Cardiac muscle cell (in vitro differentiated cells and primary cell): ENCODE results near the gene SIX2. TPM values are rescaled to one million over a fixed set of nuclear protein-coding genes. Genes with fewer than 3 reads are reported as not detected.

Experiments used
- DNase-seq, 2 donors: peaks; one replicate each; pipeline versions ENCODE4 v3.0.0 to v3.0.0-alpha.2; 2010 to 2017; ENCODE audit warnings: low read depth in 1 of 2, low spot score in 1 of 2
- H3K27ac ChIP-seq: fragments of 200-600 bp; sonication (generic); 2 replicates; pipeline ENCODE4 v1.5.1; 2016
- H3K27me3 ChIP-seq: fragments of 200-600 bp; sonication (generic); 2 replicates; pipeline ENCODE4 v1.6.0; 2016; ENCODE audit warnings: control low read depth
- H3K36me3 ChIP-seq: fragments of 200-600 bp; sonication (generic); 2 replicates; pipeline ENCODE4 v1.5.1; 2016; ENCODE audit warnings: control low read depth
- H3K4me1 ChIP-seq: fragments of 200-600 bp; sonication (generic); 2 replicates; pipeline ENCODE4 v1.8.1; 2017; ENCODE audit warnings: low read depth, mild to moderate bottlenecking, mixed run types
- H3K4me3 ChIP-seq: fragments of 200-600 bp; sonication (generic); 2 replicates; pipeline ENCODE4 v1.5.1; 2016; ENCODE audit warnings: mild to moderate bottlenecking
- H3K9me3 ChIP-seq: fragments of 200-600 bp; sonication (generic); 2 replicates; pipeline ENCODE4 v1.5.1; 2017; ENCODE audit warnings: low read depth, mild to moderate bottlenecking, control low read depth
- CTCF ChIP-seq: IDR thresholded peaks from 2 replicates; pipeline ENCODE4 v1.5.1; 2012; ENCODE audit warnings: low read depth, mild to moderate bottlenecking, low read length
- polyA plus RNA-seq: library from polyadenylated mRNA; unstranded; fragments of >200 nt; fragmentation: Nextera tagmentation; extraction: Ambion mirVana; gene quantifications from 2 replicates; pipeline ENCODE4 v1.2.1, GENCODE V29; 2016
- total RNA-seq: library from RNA; depleted of rRNA; stranded (reverse); fragments of >200 nt; gene quantifications from 2 replicates; pipeline ENCODE4 v1.2.3, GENCODE V29; 2016

Gene SIX2
- total and polyA plus RNA-seq, 2 experiments from 2014 or later, result 0.78 to 0.89 TPM

- Histone ChIP-seq H3K36me3 (no peaks in the 10 kb centered on the region), H3K27me3 (peaks cover 61% of the 10 kb centered on the region), H3K9me3 (no peaks in the 10 kb centered on the region), H3K27ac (no peak overlapping the region), H3K4me3 (no peak overlapping the region), H3K4me1 (no peaks in the 10 kb centered on the region)
- no peak for DNase-seq
- TF ChIP-seq CTCF, result no peak
Observed at GRCh38 chr2:44967056-44967455, 42.2 kb downstream of the SIX2 start.

- no peak for TF ChIP-seq CTCF
- Histone ChIP-seq H3K36me3 (no peaks in the 10 kb centered on the region), H3K4me3 (no peak overlapping the region), H3K9me3 (no peaks in the 10 kb centered on the region), H3K27me3 (peaks cover 75% of the 10 kb centered on the region), H3K27ac (no peak overlapping the region), H3K4me1 (no peaks in the 10 kb centered on the region)
- no peak for DNase-seq
Observed at GRCh38 chr2:44965684-44966083, 43.6 kb downstream of the SIX2 start.

- no peak for DNase-seq
- Histone ChIP-seq H3K9me3 (no peaks in the 10 kb centered on the region), H3K4me1 (no peaks in the 10 kb centered on the region), H3K27me3 (peaks cover 84% of the 10 kb centered on the region), H3K36me3 (no peaks in the 10 kb centered on the region), H3K27ac (no peak overlapping the region), H3K4me3 (no peak overlapping the region)
- no peak for TF ChIP-seq CTCF
Observed at GRCh38 chr2:44964752-44965236, 44.5 kb downstream of the SIX2 start.

GRCh38 chr2:44962176-44962695 lies 47.0 kb downstream of the SIX2 start:
- no peak overlapping the region for H3K4me3 ChIP-seq
- no peaks in the 10 kb centered on the region for H3K4me1 ChIP-seq
- H3K9me3 ChIP-seq, result no peaks in the 10 kb centered on the region
- TF ChIP-seq CTCF, result no peak
- H3K27ac ChIP-seq, result no peak overlapping the region
- no peak for DNase-seq
- H3K27me3 ChIP-seq, result peaks cover 97% of the 10 kb centered on the region
- no peaks in the 10 kb centered on the region for H3K36me3 ChIP-seq

GRCh38 chr2:44960871-44961270 lies 48.4 kb downstream of the SIX2 start:
- TF ChIP-seq CTCF, result no peak
- peaks cover 97% of the 10 kb centered on the region for H3K27me3 ChIP-seq
- H3K36me3 ChIP-seq, result no peaks in the 10 kb centered on the region
- H3K27ac ChIP-seq, result no peak overlapping the region
- no peak for DNase-seq
- H3K4me1 ChIP-seq, result no peaks in the 10 kb centered on the region
- H3K4me3 ChIP-seq, result no peak overlapping the region
- H3K9me3 ChIP-seq, result no peaks in the 10 kb centered on the region
